ENCODE measurements around the gene FAM13A.

Gene FAM13A

GRCh38 chr4:88737307-88737941, 319.6 kb downstream of the FAM13A start:
- no peak for DNase-seq

DNA sequence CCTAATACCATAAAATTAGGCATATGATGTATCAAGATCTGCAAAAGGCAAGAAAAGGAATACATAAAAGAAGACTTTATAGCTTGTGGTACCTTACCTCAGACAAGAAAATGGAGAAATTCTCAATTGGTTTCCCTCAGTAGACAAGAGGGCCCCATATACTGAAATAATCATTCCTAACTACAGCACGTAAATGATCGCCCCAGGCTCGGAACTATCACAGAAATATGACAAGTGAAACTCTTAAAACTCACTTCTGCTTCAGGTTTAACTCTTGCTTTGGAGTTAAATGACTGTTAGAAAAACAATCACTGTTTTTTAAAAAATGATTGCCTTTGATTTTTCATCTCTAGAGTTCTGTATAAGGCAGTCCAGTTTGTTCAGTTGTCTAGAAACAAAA, 320.7 kb downstream of the FAM13A start:
- no peak for DNase-seq

DNA sequence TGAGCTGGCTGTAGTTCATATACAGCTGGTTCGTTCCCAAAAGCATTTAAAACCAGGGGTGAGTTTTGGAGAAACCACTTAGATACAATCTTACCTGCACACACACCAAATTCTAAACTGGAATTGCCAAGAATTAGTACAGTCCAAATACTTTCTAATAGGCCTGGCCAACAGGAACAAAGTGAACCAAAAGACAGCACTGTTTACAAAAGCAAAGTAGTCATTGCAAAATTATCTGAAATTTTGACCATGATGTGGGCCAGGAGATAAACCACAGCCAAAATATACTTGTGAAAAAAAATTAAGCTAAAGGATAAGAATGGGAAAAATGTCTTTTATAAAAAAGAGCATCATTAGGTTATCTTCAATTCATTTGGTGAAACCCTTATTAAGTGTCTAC, 321.4 kb downstream of the FAM13A start:
- DNase-seq = no peak

GRCh38 chr4:88734403-88734949, 322.5 kb downstream of the FAM13A start:
- DNase-seq = no peak

DNA sequence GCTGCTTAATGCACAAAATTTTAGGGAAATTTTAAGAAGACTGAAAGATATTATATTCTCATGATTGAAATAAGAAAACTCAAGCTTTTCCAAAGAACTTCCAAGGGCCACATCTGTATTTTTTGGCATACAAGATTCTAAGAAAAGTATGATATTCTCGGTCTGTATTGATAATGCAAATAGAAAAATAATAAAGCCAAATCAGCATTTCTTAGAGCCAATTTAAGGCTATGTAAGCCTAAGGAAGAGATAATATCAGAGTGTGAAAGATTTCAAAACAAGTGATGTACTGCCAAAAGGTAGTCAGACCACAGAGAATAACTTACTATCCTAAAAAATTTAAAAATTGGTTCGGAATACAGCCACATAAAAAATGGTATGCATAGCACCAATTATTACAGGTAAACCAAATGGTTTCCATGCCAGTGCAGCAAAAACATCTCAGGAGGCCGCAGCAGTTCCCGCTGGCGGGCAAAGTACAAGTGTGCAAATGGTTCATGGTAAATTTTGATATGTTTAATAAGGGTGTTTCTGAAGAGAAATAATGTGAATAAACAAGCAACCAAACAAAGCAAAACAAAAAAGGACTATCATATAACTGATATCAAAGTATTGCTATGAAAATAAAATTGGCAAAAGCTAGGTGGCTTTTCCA, 324.1 kb downstream of the FAM13A start:
- no peak for DNase-seq

DNA sequence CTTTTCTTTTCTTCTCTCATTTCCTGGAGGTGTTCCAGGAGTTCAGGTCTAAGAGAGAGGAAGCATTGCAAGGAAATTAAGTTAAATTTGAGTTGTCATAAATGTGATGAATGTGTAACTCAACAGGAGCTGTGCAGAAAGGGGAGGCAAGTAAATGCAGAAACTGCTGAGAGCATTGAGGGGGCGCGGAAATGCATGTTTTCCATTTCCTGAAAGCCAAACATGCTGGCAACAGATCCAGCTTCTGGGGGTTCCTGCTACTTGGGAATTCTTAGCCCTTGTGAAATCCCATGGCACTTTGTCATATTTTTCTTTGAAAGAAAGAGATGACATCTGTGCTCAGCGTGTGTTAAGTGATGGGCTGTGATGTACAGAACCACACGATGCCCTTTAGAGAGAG, 325.6 kb downstream of the FAM13A start:
- no peak for DNase-seq

- no peak for DNase-seq
Measured at GRCh38 chr4:88730811-88731210, 326.2 kb downstream of the FAM13A start.

GRCh38 chr4:88729146-88729760, 327.7 kb downstream of the FAM13A start:
- no peak for DNase-seq

DNA sequence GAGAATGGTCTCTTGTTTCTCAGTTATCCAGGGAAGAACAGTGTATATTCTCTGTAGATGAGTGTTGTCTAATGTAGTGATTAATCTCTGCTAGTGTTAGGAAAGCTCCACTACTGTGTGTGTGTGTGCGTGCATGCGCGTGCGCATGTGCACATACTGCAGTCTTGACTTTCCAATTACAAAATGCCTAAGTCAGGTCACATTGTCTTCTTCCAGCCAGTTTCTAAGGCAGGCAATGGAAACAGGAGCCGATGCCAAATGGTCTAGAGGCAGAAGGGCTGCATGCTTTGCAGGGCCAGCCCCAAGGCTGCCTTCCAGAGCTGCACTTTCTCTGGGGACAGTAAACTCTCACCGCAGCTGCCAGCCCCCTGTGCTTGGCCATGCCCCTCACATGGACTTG, 328.8 kb downstream of the FAM13A start:
- DNase-seq = no peak

GRCh38 chr4:88725986-88726385, 331.0 kb downstream of the FAM13A start:
- no peak for DNase-seq

DNA sequence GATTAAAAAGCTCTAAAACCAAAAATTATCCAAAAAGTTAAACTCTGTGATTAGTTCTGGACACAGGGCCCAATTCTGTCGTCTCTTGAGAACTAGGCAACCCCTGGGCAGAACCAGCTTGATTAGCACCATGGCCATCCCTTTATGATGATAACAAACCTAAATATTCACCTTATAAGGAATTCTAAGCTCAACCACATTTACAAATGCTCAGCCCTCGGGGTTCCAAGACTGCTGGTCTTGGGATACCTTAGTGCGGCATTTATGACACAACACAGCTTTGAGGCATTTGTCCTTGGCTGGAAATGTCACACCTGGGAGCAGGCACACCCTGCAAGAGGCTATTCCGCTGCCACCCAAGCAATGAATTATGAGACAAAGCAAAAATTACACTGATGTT, 331.8 kb downstream of the FAM13A start:
- DNase-seq = no peak

DNA sequence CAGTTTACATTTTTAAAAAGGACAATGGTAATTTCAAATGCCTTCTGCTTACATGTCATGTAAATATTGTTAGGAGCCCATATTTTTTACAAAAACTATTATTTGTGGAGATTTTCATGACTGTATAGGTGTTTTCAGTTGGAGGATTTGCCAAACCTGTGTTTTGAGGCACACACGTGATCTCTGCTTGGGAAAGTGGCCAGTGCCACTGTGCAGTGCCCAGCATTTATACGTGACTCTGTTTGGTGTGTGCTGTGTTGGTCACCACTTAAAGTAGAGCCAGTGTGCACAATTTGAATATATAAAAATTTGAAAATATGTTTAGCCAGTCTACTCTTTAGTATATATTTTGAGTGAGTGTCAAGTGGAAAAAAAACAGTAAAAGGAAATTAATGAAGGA, 332.6 kb downstream of the FAM13A start:
- DNase-seq = no peak

- DNase-seq = no peak
Measured at GRCh38 chr4:88722828-88723227, 334.2 kb downstream of the FAM13A start.

DNA sequence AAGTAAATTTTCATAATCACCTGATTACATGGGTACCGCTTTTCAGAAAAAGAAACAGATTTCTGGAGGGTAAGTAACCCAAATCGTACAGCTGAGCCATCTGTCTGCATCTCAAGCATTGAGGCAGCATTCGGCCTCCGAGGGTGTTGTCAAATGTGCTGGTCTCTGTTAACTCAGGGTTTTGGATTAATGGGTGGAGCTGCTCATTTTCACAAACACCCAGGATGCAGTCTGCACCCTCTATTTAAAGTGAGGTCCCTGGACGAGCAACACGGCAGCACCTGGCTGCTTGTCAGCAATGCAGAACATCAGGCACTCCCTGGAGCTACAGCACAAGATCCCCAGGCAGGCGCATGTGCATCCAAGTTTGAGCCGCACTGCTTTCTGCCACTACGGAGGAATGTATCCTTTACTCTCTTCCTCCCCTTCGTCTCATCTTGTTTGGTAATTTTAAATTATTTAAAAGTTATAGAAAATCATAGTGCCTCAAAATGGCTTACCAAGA, 334.7 kb downstream of the FAM13A start:
- DNase-seq = no peak

GRCh38 chr4:88720451-88721428, 336.2 kb downstream of the FAM13A start:
- DNase-seq = no peak

- DNase-seq = no peak
Measured at GRCh38 chr4:88719381-88719780, 337.6 kb downstream of the FAM13A start.

DNA sequence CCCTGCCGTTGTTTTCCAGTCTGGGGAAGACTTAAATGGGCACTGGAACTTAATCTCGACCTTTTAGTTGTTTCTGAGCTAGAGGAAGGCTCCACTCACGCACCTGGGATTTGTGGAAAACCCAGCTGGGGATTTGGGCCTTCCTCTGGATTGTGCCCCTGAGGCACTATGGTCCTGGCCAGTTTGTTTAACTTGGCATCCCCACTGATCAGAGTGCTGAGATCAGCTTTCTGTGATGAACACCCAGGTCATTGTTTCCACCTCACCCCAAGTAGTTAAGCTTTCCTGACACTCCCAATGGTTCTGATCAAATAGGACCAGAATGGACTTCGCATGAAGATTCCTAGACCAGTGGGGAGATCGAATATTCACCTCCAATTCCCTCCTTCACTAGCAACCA, 338.9 kb downstream of the FAM13A start:
- DNase-seq = no peak

DNA sequence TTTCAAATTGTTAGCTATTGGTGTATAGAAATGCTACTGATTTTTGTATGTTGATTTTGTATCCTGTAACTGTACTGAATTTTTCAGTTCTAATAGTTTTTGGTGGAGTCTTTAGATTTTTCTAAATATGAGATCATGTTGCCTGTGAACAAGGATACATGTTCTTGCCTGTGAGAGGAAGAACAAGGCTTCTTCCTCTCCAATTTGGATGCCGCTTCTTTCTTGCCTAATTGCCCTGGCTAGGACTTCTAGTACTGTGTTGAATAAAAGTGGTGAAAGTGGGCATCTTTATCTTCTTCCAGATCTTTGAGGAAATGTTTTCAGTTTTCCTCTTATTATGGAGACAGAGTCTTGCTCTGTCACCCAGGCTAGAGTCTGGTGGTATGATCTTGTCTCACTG, 343.2 kb downstream of the FAM13A start:
- no peak for DNase-seq

DNA sequence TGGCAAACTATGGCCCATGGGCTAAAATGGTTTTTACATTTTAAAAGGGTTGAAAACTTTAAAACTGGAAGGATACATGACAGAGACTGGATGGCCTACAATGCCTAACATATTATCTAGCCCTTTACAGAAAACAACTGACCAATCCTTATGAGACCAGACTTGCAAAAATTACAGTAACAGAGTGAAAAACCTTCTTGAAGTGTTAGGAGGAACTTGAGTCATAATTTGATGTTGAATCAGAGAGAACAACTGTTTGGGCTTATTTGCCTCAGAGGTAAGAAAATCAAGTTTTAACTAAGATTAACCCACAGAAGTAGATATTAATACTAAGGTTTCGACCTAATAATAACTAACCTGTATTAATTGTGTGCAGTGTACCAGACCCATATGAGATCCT, 347.0 kb downstream of the FAM13A start:
- DNase-seq = no peak

- no peak for DNase-seq
Measured at GRCh38 chr4:88706574-88706973, 350.4 kb downstream of the FAM13A start.

- DNase-seq = no peak
Measured at GRCh38 chr4:88705805-88706492, 351.0 kb downstream of the FAM13A start.

DNA sequence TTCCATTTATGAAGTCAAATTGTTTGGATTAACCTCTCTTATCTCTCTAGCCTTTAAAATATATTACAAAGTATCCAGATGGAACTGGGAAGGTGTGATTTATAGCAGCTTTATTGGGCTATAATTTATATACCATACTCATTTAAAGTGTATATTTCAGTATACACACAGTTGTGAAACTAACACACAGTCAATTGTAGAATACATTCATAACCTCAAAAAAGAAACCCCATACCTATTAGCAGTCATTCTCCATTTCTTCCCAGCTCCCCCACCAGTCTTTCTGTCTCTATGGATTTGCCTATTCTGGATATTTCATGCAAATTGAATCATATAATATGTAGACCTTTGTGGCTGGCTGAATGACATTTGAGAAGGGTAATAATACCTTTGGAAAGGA, 351.8 kb downstream of the FAM13A start:
- DNase-seq = no peak
